ENCODE data around the gene OR4D2. TPM values are rescaled to one million over a fixed set of nuclear protein-coding genes. Genes with fewer than 3 reads are reported as not detected.

Gene OR4D2
- total and polyA plus RNA-seq, 2 of the 8 experiments (the other 6 are each of a cell fraction or from before 2014, with no cell fraction given), result not detected

DNA sequence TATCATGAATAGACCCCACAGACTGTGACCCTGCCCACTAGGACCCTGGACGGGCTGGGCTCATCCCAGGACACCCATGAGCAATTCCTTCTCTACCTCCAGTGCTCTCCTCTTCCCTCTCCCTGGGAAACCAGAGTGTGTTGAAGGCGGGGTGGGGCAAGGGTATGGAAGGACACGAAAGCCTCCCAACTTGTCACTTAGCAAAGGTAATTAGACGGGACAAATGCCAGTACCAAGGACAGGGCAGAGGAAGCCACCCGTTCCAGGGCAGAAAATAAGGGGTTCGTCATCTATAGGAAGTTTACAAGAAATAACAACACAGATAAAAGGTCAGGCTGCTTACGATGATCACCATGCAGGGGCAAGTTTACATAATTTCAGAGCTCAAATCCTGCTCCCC is 20.9 kb downstream of the OR4D2 start (continued):
- TF ChIP-seq SP4 (IDR thresholded peaks at IDR 0.05; ENCODE audit: low read length) (no peak), CHD2 (IDR thresholded peaks at IDR 0.05; ENCODE audit: low read length) (no peak)
